ENCODE results near the gene GABRR1.
A peak's percentile ranks its signal among the peaks of the same experiment; 100 is the strongest.
"Not testable (repeated sequence)": the region's sequence is repeated elsewhere in the genome, so short reads cannot be mapped to it uniquely, and the experiment has no call there.

The GABRR1 gene
- 0 reads per million in 2 donors for total RNA-seq

DNA sequence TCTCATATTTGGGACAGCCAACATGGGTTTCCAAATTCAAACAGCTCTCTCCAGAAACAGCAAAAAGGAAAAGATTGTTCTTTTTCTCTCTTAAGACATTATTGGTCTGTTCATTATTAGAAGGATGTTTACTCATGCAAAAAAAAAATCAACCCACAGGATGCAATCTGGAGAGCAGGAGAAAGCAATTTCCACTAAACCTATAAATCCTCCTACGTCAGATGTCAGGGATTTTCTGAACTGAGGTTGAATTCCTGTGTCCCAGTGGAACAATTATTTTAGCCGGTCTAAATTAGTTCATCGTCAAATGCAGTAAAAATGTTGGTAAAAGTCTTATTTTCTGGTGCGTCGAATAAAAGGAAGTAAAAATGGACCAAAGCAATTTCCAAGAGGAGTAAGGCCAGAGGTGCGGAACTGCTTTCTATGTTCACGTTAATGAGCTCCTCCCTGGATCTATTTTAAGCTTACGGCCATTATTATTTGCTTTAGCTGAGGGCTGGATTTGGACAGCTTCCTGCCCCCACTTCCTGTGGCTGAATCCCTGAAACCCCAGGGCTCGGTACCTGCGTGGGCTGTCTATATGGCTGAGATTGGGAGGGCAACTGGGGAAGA lies at the start of gene GABRR1:
Gene GABRR1, minus strand, starts transcription at position 60 of the 612 bp plus-strand sequence. Its CDS starts 36 bp downstream, at position 24.
- no peak for DNase-seq

GRCh38 chr6:89264296-89264695 lies 47.1 kb upstream of the GABRR1 start:
- no peak for DNase-seq

- no peak for DNase-seq
These were observed 43.7 kb upstream of the GABRR1 start for GRCh38 chr6:89260832-89261231.

GRCh38 chr6:89260310-89260709 lies 43.2 kb upstream of the GABRR1 start:
- no peak for DNase-seq

DNA sequence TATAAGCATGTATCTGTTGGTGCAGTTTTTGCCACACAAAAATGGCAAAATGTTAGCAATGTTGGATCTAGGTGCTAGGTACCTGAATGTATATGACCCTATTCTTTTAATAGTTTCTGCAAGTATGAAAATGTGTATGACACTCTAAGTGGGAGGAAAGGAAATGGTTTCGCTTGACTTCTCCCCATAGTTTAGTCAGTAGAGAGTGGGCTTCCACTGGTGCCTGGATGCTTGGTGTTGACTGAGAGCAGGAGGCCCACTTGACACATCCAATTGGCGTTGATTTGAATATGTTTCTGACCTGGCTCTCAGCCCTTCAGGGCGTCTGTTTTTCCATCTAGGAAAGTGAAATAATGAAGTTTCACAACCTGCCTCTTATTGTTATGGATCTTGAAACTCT lies 41.8 kb upstream of the GABRR1 start:
- no peak for DNase-seq

DNA sequence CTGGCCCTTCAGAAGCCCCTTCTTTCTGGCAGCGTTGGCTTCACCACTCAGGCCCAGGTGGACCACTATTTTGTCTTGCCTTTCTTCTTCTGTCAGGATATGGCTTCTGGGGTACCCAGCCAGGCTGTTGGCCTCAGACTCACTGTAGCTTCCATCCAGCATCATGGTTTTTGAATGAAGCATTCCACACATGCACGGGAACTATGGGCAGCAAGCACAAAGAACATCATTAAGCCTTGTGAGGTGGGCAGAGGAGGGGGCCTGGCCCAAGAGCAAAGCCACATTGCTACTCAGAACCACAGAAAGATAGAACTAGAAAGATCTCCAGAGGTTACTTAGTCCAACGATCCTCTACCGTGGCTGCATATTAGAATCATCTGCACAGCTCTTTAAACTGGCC lies 40.6 kb upstream of the GABRR1 start:
- DNase-seq, result no peak

GRCh38 chr6:89257346-89257745 lies 40.2 kb upstream of the GABRR1 start:
- DNase-seq, result no peak

- DNase-seq, result no peak
These were observed 38.3 kb upstream of the GABRR1 start for GRCh38 chr6:89255417-89255816.

DNA sequence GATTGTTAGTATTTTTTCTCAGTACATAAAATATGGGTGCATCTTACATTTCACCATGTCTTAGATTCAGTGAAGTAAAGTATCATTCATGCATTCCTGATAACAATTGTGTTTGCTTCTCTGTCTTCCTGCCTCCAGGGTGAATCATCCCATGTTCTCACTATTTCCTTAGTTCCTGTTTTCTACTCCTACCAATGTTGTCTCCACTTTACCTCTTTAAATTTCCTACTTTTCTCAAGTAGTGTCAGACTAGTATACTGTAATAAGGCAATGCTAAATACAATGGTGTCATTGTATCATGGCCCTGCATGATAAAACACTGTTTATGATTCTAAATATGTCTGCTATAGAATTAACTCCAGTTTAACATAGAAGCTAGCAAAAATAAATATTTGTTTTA lies 37.4 kb upstream of the GABRR1 start:
- no peak for DNase-seq

DNA sequence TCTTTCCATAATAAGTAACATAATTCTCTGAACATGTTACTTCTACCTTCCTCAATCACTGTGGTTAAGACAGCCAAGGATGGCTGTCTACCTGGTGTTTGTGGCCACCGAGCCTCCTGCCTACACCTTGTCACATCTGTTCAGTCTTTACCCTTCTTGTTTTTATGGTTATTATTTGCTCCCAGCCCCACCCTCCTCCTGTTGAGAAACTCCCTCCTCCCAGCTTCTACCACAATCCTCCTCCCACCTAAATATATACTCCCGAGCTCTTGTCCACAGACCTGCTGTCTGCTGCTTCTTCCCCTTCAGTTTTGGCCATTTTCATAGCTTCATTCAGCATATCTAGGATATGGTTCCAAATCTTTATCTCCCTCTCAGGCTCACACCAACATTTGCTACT lies 35.7 kb upstream of the GABRR1 start:
- no peak for DNase-seq

GRCh38 chr6:89251976-89252375 lies 34.8 kb upstream of the GABRR1 start:
- DNase-seq, result no peak

DNA sequence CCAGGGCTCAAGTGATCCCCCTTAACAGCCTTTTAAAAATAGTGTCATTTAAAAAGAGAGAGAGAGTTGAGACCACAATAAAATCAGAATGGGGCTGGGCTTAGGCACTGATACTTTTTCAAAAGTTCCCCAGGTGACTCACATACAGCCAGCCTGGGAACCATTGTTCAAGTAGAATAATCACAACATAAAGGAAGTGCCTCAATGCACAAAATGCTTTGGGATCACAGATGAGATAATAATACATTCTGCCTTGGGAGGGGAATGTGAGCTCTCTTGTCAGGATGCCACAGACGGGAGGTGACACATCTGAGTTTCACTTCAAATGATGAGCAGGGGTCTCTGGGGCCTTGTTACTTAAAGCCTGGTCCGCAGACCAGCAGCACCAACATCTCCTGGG lies 34.0 kb upstream of the GABRR1 start:
- DNase-seq, result no peak

- no peak for DNase-seq
These were observed 33.1 kb upstream of the GABRR1 start for GRCh38 chr6:89250239-89250638.

DNA sequence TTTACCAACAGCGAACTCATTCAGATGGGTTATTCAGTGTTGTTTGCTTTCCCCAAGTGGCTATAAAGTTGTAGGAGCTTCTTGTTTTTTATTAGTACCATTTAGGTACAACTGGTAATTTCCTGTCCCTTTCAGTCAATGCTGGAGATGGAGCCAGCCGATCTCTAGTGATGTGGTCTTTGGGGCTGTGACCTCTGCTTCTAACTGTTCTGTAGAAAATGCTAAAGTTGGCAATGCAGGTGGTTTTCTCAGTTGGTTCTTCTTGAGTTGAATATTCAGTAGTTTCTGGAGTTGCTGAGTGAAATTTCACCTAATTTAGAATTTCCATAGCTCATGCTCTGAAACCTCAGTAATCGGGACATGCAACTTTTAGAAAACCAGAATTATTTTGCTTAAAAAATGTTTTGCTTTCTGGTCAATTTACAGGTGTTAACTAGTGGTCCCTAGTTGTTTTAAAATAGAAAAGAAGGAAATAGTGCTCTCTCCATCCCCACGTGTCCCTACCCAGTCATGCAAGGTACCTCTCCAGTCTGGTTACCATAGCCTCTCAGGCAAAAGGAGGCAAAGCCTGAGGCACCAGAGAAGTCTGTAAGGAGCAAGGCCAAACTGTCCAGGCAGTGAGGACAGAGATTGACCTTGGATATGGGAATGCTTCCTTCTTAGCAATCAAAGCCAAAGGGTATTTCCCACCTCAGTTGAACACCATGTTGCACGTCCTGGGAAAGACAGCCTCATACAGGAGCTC lies 27.3 kb upstream of the GABRR1 start:
- peak in 1 of 5 experiments; percentile 25 for DNase-seq

DNA sequence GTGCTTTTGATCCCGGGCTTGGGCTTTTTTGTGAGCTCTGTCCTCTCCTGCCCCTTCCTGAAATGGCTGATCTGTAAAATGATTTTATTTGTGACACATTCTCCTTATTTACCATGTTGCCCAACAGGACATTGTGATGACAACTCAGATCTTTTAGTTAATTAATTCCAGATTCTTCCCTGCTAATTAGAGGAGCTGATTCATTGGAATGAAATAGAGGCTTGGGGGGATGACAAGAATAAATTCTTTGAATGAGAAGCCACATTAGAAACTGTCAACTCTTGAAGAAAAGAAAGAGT lies 26.1 kb upstream of the GABRR1 start:
- no peak for DNase-seq

DNA sequence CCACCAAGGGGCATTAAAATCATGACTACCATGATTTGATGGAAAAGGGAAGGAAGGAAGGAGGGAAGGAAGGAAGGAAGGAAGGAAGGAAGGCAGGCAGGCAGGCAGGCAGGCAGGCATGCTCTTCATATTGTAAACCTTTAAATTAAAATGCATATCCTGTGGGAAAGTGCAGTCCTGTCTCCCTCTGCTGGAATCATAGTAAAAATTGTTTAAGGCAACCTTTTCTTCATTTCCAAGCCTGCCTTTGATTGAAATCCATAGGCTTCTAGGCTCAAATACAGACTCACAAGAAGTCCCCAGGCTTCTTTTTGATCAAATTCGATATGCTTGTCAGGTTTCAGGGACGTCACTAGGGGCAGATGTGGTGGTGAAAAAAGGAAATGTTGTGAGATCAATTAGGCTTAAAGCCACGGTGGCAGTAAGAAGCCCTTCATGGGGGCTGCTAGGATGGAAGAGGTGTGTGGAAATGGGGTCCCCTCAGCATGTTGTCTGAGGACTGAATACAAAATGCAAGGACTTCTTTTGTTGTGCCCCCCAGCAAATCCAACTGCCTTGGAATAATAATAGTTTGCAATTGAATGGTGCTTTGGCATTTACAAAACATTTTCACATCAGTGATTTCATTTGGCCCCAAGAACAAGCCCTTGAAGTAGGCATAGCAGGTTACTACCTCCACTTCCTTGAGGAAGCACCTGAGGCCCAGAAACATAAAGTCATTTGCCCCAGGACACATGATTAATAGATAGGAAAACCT lies 25.6 kb upstream of the GABRR1 start:
- DNase-seq, result peak in 1 of 5 experiments; percentile 37

GRCh38 chr6:89239338-89239737 lies 22.2 kb upstream of the GABRR1 start:
- peak in 2 of 5 experiments; percentile 31 to 55 for DNase-seq

GRCh38 chr6:89237158-89237557 lies 20.0 kb upstream of the GABRR1 start:
- no peak for DNase-seq

- DNase-seq, result not testable (repeated sequence)
These were observed 16.4 kb upstream of the GABRR1 start for GRCh38 chr6:89233605-89234004.

DNA sequence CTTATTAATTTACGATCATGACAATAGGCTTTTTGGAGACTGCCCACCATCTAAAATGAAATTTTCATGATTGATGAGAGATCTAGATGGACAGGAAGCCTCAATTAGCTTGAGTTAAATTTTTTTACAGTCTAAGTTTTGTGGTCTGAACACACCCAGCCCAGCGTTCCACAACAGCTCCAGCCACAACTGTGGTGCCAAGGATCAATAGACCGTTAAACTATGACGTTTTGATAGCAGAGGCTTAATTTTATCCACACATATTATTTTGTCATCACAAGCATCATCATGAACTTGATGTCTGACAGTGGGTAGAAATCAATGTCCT lies 5.5 kb upstream of the GABRR1 start:
- DNase-seq, result no peak

- no peak for DNase-seq
These were observed 5.0 kb upstream of the GABRR1 start for GRCh38 chr6:89221971-89222711.

- no peak for DNase-seq
These were observed 4.0 kb upstream of the GABRR1 start for GRCh38 chr6:89221129-89221528.

GRCh38 chr6:89216411-89216810 lies 747 bp downstream of the GABRR1 start:
- DNase-seq, result no peak

All from T-helper 2 cell (primary cell).